Nephron progenitor cell (in vitro differentiated cells): Measurements from ENCODE around the gene SIGLEC5.

Experiments used
- DNase-seq: peaks from one replicate; pipeline ENCODE4 v3.0.0; 2021
- H3K27ac Mint-ChIP-seq: 2 replicates; pipeline ENCODE4 v1.8.0; 2021; ENCODE audit warnings: mild to moderate bottlenecking, moderate library complexity, mixed read lengths
- H3K27me3 Mint-ChIP-seq: 2 replicates; pipeline ENCODE4 v1.8.0; 2021; ENCODE audit warnings: mild to moderate bottlenecking, low read depth, mixed read lengths; ENCODE audit not compliant: poor library complexity
- H3K36me3 Mint-ChIP-seq: 2 replicates; pipeline ENCODE4 v1.8.0; 2021; ENCODE audit warnings: low read depth, mixed read lengths
- H3K4me1 Mint-ChIP-seq: 2 replicates; pipeline ENCODE4 v1.8.0; 2021; ENCODE audit warnings: mixed read lengths
- H3K4me3 Mint-ChIP-seq: 2 replicates; pipeline ENCODE4 v1.8.0; 2021; ENCODE audit warnings: mild to moderate bottlenecking, moderate library complexity, mixed read lengths
- H3K9me3 Mint-ChIP-seq: 2 replicates; pipeline ENCODE4 v1.8.0; 2021; ENCODE audit warnings: mild to moderate bottlenecking, moderate library complexity, mixed read lengths
- CTCF ChIP-seq: fragments of 200-600 bp; sonication (generic); IDR thresholded peaks from 2 replicates; pipeline ENCODE4 v1.5.0; 2021; ENCODE audit warnings: antibody characterized with exemption

The SIGLEC5 gene

GRCh38 chr19:51602189-51602854, 27.9 kb downstream of the SIGLEC5 start:
- DNase-seq: no peak
- no peak for TF ChIP-seq CTCF
- Mint-ChIP-seq H3K27me3 (peaks cover 9% of the 10 kb centered on the region), H3K27ac (no peak overlapping the region), H3K4me3 (no peak overlapping the region), H3K36me3 (no peaks in the 10 kb centered on the region), H3K9me3 (peaks cover 52% of the 10 kb centered on the region), H3K4me1 (no peaks in the 10 kb centered on the region)

- H3K9me3 Mint-ChIP-seq: peaks cover 54% of the 10 kb centered on the region
- no peak for TF ChIP-seq CTCF
- no peak overlapping the region for H3K4me3 Mint-ChIP-seq
- H3K36me3 Mint-ChIP-seq: no peaks in the 10 kb centered on the region
- peaks cover 13% of the 10 kb centered on the region for H3K27me3 Mint-ChIP-seq
- H3K4me1 Mint-ChIP-seq: no peaks in the 10 kb centered on the region
- H3K27ac Mint-ChIP-seq: no peak overlapping the region
- DNase-seq: no peak
These were observed 29.1 kb downstream of the SIGLEC5 start for GRCh38 chr19:51600940-51601580.

GRCh38 chr19:51599084-51599483, 31.1 kb downstream of the SIGLEC5 start:
- Mint-ChIP-seq H3K9me3 (peaks cover 48% of the 10 kb centered on the region), H3K4me1 (peaks cover 11% of the 10 kb centered on the region), H3K27ac (no peak overlapping the region), H3K4me3 (no peak overlapping the region), H3K36me3 (no peaks in the 10 kb centered on the region), H3K27me3 (peaks cover 12% of the 10 kb centered on the region)
- DNase-seq: no peak
- TF ChIP-seq CTCF: no peak

- H3K27me3 Mint-ChIP-seq: peaks cover 12% of the 10 kb centered on the region
- no peaks in the 10 kb centered on the region for H3K36me3 Mint-ChIP-seq
- TF ChIP-seq CTCF: no peak
- H3K4me1 Mint-ChIP-seq: peaks cover 18% of the 10 kb centered on the region
- H3K27ac Mint-ChIP-seq: no peak overlapping the region
- peaks cover 48% of the 10 kb centered on the region for H3K9me3 Mint-ChIP-seq
- H3K4me3 Mint-ChIP-seq: no peak overlapping the region
- no peak for DNase-seq
These were observed 31.9 kb downstream of the SIGLEC5 start for GRCh38 chr19:51598159-51598915.

- Mint-ChIP-seq H3K9me3 (peaks cover 35% of the 10 kb centered on the region), H3K27me3 (peaks cover 12% of the 10 kb centered on the region), H3K4me3 (peak overlapping the region; percentile 93), H3K27ac (no peak overlapping the region), H3K4me1 (peaks cover 20% of the 10 kb centered on the region), H3K36me3 (peaks cover 6% of the 10 kb centered on the region)
- DNase-seq: no peak
- no peak for TF ChIP-seq CTCF
These were observed 34.7 kb downstream of the SIGLEC5 start for GRCh38 chr19:51595190-51596175.
